Transverse colon (tissue), 4 donors: ENCODE measurements around the gene HSPB8. TPM values are rescaled to one million over a fixed set of nuclear protein-coding genes. Genes with fewer than 3 reads are reported as not detected.
A peak's percentile ranks its signal among the peaks of the same experiment; 100 is the strongest.

ENCODE experiments used
- DNase-seq: peaks from one replicate; pipeline ENCODE4 v3.0.0-alpha.2; 2019
- H3K27ac ChIP-seq, 4 donors: fragments of 200-600 bp; sonication (generic); 2 replicates each; pipeline ENCODE4 v1.5.1; 2016 to 2018; ENCODE audit warnings: inconsistent platforms in 4 of 4
- H3K27me3 ChIP-seq: fragments of 200-600 bp; sonication (generic); 2 replicates; pipeline ENCODE4 v1.5.1; 2017; ENCODE audit warnings: inconsistent platforms
- H3K36me3 ChIP-seq, 4 donors: fragments of 200-600 bp; sonication (generic); 2 replicates each; pipeline ENCODE4 v1.5.1; 2017 to 2019; ENCODE audit warnings: inconsistent platforms in 4 of 4
- H3K4me1 ChIP-seq, 4 donors: fragments of 200-600 bp; sonication (generic); 2 replicates each; pipeline ENCODE4 v1.5.1; 2017 to 2020; ENCODE audit warnings: inconsistent platforms in 4 of 4
- H3K4me3 ChIP-seq, 4 donors: fragments of 200-600 bp; sonication (generic); 1 replicate in 1 of 4; 2 replicates in 3 of 4; pipeline versions ENCODE4 v1.5.1 to v1.6.1; 2017 to 2019; ENCODE audit warnings: inconsistent platforms in 4 of 4
- H3K9me3 ChIP-seq, 2 donors: fragments of 200-600 bp; sonication (generic); 2 replicates each; pipeline ENCODE4 v1.5.1; 2017 to 2019; ENCODE audit warnings: inconsistent platforms in 2 of 2
- EP300 ChIP-seq: sonication (generic); formaldehyde crosslinking; IDR thresholded peaks from one replicate; pipeline ENCODE4 v1.6.1; 2017; ENCODE audit warnings: antibody characterized with exemption, low read depth
- POLR2A ChIP-seq: fragments of 450-650 bp; IDR thresholded peaks from one replicate; pipeline ENCODE4 v1.6.1; 2016; ENCODE audit warnings: antibody characterized with exemption, mild to moderate bottlenecking, moderate library complexity
- POLR2AphosphoS5 ChIP-seq, 3 donors: sonication (generic); formaldehyde crosslinking; IDR thresholded peaks; one replicate each; pipeline ENCODE4 v1.6.1; 2016; ENCODE audit warnings: antibody characterized with exemption in 3 of 3
- WGBS, 2 donors: methylation state at CpG; one replicate each; pipeline ENCODE4 v1.1.5; 2018; ENCODE audit warnings: low coverage in 1 of 2; 5-methylcytosine and 5-hydroxymethylcytosine counted together
- in situ Hi-C, 4 donors: fragments of 200-750 bp; cut with MboI; loops; one replicate each; pipeline versions ENCODE4 v1.15.0 to v1.15.1; 2017; ENCODE audit warnings: low sequenced_read_pairs in 3 of 4, low pct_ligation_motif_present in 1 of 4, low pct_unique_long_range_greater_than_20kb in 1 of 4
- intact Hi-C: fragments of 100-400 bp; cut with DNase I; formaldehyde crosslinking; loops from one replicate; pipeline ENCODE4 v1.15.1; 2023; ENCODE audit warnings: low total_unique reads
- total RNA-seq, 4 donors: library from RNA; depleted of rRNA; stranded (reverse); fragments of >200 nt; gene quantifications; one replicate each; pipeline ENCODE4 v1.1.0, GENCODE V29; 2016
- TF ChIP-seq, protein P1 (sequence below), 5 experiments: fragments of 200-600 bp in 3 of 5; fragments of 450-650 bp in 2 of 5; sonication (generic) in 3 of 5; IDR thresholded peaks; 1 replicate in 2 of 5; 2 replicates in 3 of 5; pipeline ENCODE4 v1.5.1; 2016 to 2017; ENCODE audit warnings: antibody characterized with exemption in 5 of 5, inconsistent platforms in 3 of 5, mild to moderate bottlenecking in 2 of 5, moderate library complexity in 1 of 5

The HSPB8 gene
- total RNA-seq, 4 donors from 2014 or later, result 42.7 to 59.8 (median 51.9) TPM

DNA sequence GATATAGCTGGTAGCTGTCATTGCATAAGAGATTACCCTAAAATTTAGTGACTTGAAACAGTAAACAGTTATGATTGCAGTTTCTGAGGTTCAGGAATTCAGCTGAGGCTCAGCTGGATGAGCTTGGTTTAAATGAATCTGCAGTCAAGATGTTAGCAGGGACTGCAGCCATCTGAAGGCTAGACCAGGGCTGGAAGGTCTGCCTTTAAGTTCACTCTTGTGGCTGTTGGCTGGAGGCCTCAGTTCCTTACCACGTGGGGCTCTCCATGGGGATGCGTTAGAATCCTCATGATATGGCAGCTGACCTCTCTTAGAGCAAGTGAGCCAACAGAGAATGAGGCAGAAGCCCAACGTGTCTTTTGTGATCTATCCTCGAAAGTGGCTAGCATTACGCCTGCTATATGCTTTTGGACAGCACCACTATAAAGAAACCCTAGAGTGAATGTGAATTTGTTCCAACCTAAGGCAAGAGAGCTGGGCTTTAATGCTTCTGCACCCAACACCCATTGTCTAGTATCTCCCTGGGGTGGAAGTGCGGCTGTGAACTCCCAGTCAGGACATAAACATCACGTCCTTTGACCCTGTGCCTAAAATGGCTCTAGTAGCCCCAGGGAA is 26.0 kb downstream of the HSPB8 start:
- 0 to 73% methylated on average over 1 to 7 of the region's 7 CpGs for WGBS, 2 donors
- Histone ChIP-seq H3K27me3 (no peaks in the 10 kb centered on the region), H3K4me1 (peaks cover 0 to 11% (median 6%) of the 10 kb centered on the region in 4 donors), H3K9me3 (no peaks in the 10 kb centered on the region), H3K36me3 (no peaks in the 10 kb centered on the region), H3K27ac (peak overlapping the region in 3 of 4 donors; percentile 32 to 81 (median 74)), H3K4me3 (no peak overlapping the region)
- intact Hi-C loops (loop anchor here (10.0 kb wide), 1 partner anchor 120 kb away; no protein-coding TSS in a partner anchor), in situ Hi-C loops (no loop called here)
- no peak for TF ChIP-seq POLR2A
- TF ChIP-seq EP300, result no peak
- TF ChIP-seq, protein P1, sequence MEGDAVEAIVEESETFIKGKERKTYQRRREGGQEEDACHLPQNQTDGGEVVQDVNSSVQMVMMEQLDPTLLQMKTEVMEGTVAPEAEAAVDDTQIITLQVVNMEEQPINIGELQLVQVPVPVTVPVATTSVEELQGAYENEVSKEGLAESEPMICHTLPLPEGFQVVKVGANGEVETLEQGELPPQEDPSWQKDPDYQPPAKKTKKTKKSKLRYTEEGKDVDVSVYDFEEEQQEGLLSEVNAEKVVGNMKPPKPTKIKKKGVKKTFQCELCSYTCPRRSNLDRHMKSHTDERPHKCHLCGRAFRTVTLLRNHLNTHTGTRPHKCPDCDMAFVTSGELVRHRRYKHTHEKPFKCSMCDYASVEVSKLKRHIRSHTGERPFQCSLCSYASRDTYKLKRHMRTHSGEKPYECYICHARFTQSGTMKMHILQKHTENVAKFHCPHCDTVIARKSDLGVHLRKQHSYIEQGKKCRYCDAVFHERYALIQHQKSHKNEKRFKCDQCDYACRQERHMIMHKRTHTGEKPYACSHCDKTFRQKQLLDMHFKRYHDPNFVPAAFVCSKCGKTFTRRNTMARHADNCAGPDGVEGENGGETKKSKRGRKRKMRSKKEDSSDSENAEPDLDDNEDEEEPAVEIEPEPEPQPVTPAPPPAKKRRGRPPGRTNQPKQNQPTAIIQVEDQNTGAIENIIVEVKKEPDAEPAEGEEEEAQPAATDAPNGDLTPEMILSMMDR (IDR thresholded peaks at IDR 0.05), result no peak
- TF ChIP-seq POLR2AphosphoS5 (IDR thresholded peaks at IDR 0.05), result no peak
- no peak for DNase-seq

DNA sequence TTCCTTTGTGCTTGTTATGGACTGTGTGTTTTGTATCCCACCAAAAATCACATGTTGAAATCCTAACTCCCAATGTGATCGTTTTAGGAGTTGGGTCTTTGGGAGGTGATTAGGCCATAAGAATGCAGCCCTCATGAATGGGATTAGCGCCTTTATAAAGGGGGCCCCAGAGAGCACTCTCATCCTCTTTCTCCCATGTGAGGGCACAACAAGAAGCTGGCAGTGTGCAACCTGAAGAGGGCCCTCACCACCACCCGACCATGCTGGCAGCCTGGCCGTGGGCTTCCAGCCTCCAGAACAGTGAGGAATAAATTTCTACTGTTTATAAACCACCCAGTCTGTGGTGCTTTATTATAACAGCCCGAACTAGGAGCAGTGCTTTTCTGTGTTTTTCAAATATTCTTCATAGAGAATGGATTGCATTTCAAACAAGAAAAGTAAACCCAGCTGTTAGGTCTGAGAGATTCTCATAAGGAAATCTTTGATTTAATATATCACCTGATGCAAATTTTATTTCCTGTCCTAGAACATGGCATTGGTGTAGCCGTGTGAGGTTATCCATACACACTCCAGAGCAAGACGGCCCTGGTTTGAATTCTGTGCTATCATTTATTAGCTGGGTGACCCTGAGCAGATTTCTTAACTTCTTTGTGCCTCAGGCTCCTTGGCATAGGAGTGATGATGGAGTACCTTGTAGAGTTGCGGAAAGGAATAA is 27.8 kb downstream of the HSPB8 start:
- Histone ChIP-seq H3K4me1 (peaks cover 0 to 11% (median 6%) of the 10 kb centered on the region in 4 donors), H3K27ac (peak overlapping the region in 3 of 4 donors; percentile 54 to 81 (median 74)), H3K36me3 (no peaks in the 10 kb centered on the region), H3K27me3 (no peaks in the 10 kb centered on the region), H3K4me3 (no peak overlapping the region), H3K9me3 (no peaks in the 10 kb centered on the region)
- WGBS, 2 donors, result 34 to 45% methylated on average over 6 to 8 of the region's 8 CpGs
- in situ Hi-C loops (no loop called here), intact Hi-C loops (loop anchor here (10.0 kb wide), 1 partner anchor 118 kb away; no protein-coding TSS in a partner anchor)
- DNase-seq, result no peak
- TF ChIP-seq POLR2AphosphoS5 (IDR thresholded peaks at IDR 0.05) (peak in 1 of 3 donors; percentile 59), EP300 (no peak)

DNA sequence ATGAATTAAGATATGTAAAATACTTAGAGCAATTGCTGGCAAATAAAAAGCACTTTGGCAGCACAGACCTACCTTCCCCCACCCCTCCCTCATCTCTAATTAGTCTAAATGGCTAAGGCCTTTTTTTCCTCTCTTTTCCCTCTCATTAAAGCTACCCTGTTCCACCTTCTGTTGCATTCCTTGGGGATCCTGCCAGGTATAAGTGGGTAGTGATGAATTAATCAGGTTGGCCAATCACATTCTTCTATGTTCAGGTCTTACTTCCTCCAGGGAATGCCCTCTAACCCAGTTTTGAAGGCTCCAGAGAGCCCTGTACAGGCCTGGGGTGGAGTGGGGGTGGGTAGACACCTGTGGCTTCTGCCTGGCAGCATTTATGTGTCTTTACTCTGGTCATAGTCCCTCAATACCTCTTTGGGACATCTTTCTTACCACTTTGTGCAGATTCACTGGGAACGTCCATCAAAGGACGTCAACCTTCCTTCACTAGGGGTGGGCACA is 28.4 kb downstream of the HSPB8 start:
- no peaks in the 10 kb centered on the region for H3K27me3 ChIP-seq
- H3K27ac ChIP-seq, result peak overlapping the region; percentile 37 to 81 (median 64)
- no peaks in the 10 kb centered on the region for H3K9me3 ChIP-seq
- peaks cover 0 to 11% (median 6%) of the 10 kb centered on the region in 4 donors for H3K4me1 ChIP-seq
- intact Hi-C loops (loop anchor here (10.0 kb wide), 1 partner anchor 118 kb away; no protein-coding TSS in a partner anchor), in situ Hi-C loops (no loop called here)
- no peak for DNase-seq
- H3K36me3 ChIP-seq, result no peaks in the 10 kb centered on the region
- TF ChIP-seq, protein P1 (IDR thresholded peaks at IDR 0.05), result no peak
- TF ChIP-seq POLR2A, result no peak
- TF ChIP-seq POLR2AphosphoS5 (IDR thresholded peaks at IDR 0.05), result no peak
- no peak for TF ChIP-seq EP300
- H3K4me3 ChIP-seq, result no peak overlapping the region
- WGBS, 2 donors, result 87% methylated on average over 2 of the region's 2 CpGs; no CpG with 5 or more reads in 1 of the 2 donors

DNA sequence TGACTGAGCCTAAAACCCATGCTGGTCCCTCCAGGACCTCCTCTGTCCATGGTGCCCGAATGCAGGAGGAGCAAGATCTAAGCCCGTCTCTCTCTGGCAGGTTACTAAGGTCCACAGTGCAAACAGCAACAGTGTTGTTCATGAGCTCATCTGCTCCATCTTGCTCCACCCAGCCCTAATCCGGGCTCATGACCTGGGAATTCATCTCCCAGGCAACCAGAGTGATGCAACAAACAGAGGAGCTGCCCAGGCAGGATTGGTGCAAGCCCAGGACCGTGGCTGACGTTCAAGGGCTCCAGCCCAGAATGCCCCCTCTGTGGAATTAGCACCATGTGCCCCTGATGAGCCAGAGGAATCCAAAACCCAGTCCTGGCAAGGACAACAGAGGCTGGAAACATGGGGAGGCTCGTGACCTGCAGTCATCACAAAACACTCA is 29.9 kb downstream of the HSPB8 start:
- intact Hi-C loops (loop anchor here (10.0 kb wide), 1 partner anchor 116 kb away; no protein-coding TSS in a partner anchor), in situ Hi-C loops (no loop called here)
- H3K27ac ChIP-seq, result peak overlapping the region in 3 of 4 donors; percentile 54 to 81 (median 74)
- peaks cover 0 to 11% (median 5%) of the 10 kb centered on the region in 4 donors for H3K4me1 ChIP-seq
- no peak overlapping the region for H3K4me3 ChIP-seq
- no peaks in the 10 kb centered on the region for H3K36me3 ChIP-seq
- H3K9me3 ChIP-seq, result no peaks in the 10 kb centered on the region
- DNase-seq, result peak; percentile 54
- 15% methylated on average over 6 of the region's 6 CpGs; no CpG with 5 or more reads in 1 of the 2 donors for WGBS, 2 donors
- TF ChIP-seq POLR2A (no peak), POLR2AphosphoS5 (IDR thresholded peaks at IDR 0.05) (peak; percentile 23 to 69 (median 31)), EP300 (peak; percentile 32)
- TF ChIP-seq, protein P1 (IDR thresholded peaks at IDR 0.05), result no peak
- H3K27me3 ChIP-seq, result no peaks in the 10 kb centered on the region
